CD8-positive, alpha-beta memory T cell (primary cell): ENCODE measurements around the gene DOK7. TPM values are rescaled to one million over a fixed set of nuclear protein-coding genes. Genes with fewer than 3 reads are reported as not detected.

Source experiments
- CTCF ChIA-PET: fragments of 350-600 bp; sonication (Branson Sonifier 250); formaldehyde crosslinking; loops from one replicate; lab custom pipeline; 2021; ENCODE audit warnings: antibody characterized with exemption; lab: Charles Lee
- POLR2A ChIA-PET: fragments of 350-600 bp; sonication (Branson Sonifier 250); formaldehyde crosslinking; loops from one replicate; lab custom pipeline; 2021; ENCODE audit warnings: antibody characterized with exemption; lab: Charles Lee
- DNase-seq, 5 donors: peaks; one replicate each; pipeline versions ENCODE4 v3.0.0 to v3.0.0-alpha.2; 2020 to 2022; ENCODE audit warnings: mixed read lengths in 1 of 5
- H3K27ac ChIP-seq: one replicate; pipeline ENCODE4 v1.7.0; 2013; ENCODE audit warnings: low read depth, mild to moderate bottlenecking, low read length, moderate library complexity
- H3K27me3 ChIP-seq: 2 replicates; pipeline ENCODE4 v1.7.0; 2013; ENCODE audit warnings: low read length, mild to moderate bottlenecking; ENCODE audit not compliant: insufficient read depth, poor library complexity, severe bottlenecking
- H3K36me3 ChIP-seq: 2 replicates; pipeline ENCODE4 v1.7.0; 2013; ENCODE audit warnings: mild to moderate bottlenecking, low read length, moderate library complexity; ENCODE audit not compliant: insufficient read depth
- H3K4me1 ChIP-seq: 2 replicates; pipeline ENCODE4 v1.7.0; 2013; ENCODE audit warnings: mild to moderate bottlenecking, low read length, moderate library complexity; ENCODE audit not compliant: insufficient read depth
- H3K4me3 ChIP-seq: 2 replicates; pipeline ENCODE4 v1.7.0; 2013; ENCODE audit warnings: mild to moderate bottlenecking, low read length
- H3K9me3 ChIP-seq: 2 replicates; pipeline ENCODE4 v1.7.0; 2013; ENCODE audit warnings: mild to moderate bottlenecking, low read length
- H3K27ac Mint-ChIP-seq, 8 donors: one replicate each; pipeline ENCODE4 v1.8.0; 2020 to 2021; ENCODE audit warnings: mixed read lengths in 8 of 8, mild to moderate bottlenecking in 6 of 8, inconsistent platforms in 3 of 8, moderate library complexity in 3 of 8
- H3K27me3 Mint-ChIP-seq, 2 donors: one replicate each; pipeline ENCODE4 v1.8.0; 2020 to 2021; ENCODE audit warnings: mixed read lengths in 2 of 2, mild to moderate bottlenecking in 1 of 2, moderate library complexity in 1 of 2
- H3K36me3 Mint-ChIP-seq, 3 donors: one replicate each; pipeline ENCODE4 v1.8.0; 2020 to 2021; ENCODE audit warnings: mixed read lengths in 3 of 3, inconsistent platforms in 1 of 3, mild to moderate bottlenecking in 1 of 3
- H3K4me1 Mint-ChIP-seq, 3 donors: one replicate each; pipeline ENCODE4 v1.8.0; 2020 to 2021; ENCODE audit warnings: mixed read lengths in 3 of 3, inconsistent platforms in 1 of 3, mild to moderate bottlenecking in 1 of 3
- H3K4me3 Mint-ChIP-seq, 7 donors: one replicate each; pipeline ENCODE4 v1.8.0; 2020 to 2021; ENCODE audit warnings: mixed read lengths in 7 of 7, mild to moderate bottlenecking in 6 of 7, moderate library complexity in 4 of 7, inconsistent platforms in 2 of 7
- H3K9me3 Mint-ChIP-seq, 5 donors: one replicate each; pipeline ENCODE4 v1.8.0; 2020 to 2022; ENCODE audit warnings: mixed read lengths in 5 of 5, mild to moderate bottlenecking in 3 of 5, moderate library complexity in 2 of 5, inconsistent platforms in 1 of 5
- polyA plus RNA-seq: library from polyadenylated mRNA; unstranded; fragments of 300-500 nt; fragmentation: Illumina TruSeq; gene quantifications from one replicate; pipeline ENCODE4 v1.2.3, GENCODE V29; 2021
- total RNA-seq, 2 experiments: library from RNA; stranded (reverse); gene quantifications; one replicate each; pipeline ENCODE4 v1.2.3, GENCODE V29; 2021

DOK7 gene
- total and polyA plus RNA-seq, 3 experiments from 2014 or later = not detected

DNA sequence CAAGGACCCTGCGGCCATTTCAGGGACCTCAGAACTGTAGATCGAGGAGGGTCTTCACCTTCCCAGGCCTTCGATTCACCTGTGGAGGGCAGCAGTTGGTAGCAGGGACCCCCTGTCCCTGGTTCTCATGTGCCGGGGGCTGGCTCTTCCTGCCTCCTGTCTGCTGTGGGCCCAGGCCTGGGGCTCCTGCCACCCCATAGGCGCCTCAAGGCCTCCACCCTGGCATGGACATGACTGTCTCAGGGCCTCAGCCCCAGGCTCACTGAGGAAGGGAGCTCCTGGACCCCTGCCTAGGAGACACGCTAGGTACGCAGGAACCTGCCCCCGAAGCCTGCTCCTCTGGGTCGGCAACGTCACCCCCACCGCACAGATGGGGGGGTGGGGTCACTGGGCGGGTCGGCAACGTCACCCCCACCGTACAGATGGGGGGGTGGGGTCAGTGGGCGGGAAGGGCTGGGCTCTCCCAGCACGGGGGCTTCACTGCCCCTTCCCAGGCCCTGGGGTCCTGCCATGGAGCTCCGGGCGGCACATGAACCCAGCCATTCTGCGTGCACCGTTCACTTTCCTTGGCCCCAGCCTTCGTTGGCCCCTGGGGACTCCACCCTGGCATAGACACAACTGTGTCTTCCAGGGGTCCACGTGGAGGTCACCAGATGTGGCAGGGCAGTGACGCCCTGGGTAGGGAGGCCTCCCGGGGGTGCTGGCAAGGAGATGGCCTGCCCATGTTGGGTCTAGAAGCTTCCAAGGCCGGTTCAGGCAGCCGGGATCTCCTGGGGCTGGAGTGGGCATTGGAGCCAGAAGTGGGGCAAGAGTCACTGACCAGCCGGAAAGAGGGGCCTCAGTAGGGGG is 24.9 kb upstream of the DOK7 start:
- Mint-ChIP-seq H3K4me1 (no peaks in the 10 kb centered on the region), H3K9me3 (no peaks in the 10 kb centered on the region), H3K27ac (peak overlapping the region in 1 of 8 donors; percentile 21), H3K4me3 (no peak overlapping the region), H3K27me3 (no peaks in the 10 kb centered on the region), H3K36me3 (no peaks in the 10 kb centered on the region)
- Histone ChIP-seq H3K4me3 (no peak overlapping the region), H3K9me3 (no peaks in the 10 kb centered on the region), H3K4me1 (no peaks in the 10 kb centered on the region), H3K36me3 (no peaks in the 10 kb centered on the region), H3K27me3 (no peaks in the 10 kb centered on the region), H3K27ac (no peak overlapping the region)
- no peak for DNase-seq
- POLR2A ChIA-PET = no interaction called here
- CTCF ChIA-PET = no interaction called here

DNA sequence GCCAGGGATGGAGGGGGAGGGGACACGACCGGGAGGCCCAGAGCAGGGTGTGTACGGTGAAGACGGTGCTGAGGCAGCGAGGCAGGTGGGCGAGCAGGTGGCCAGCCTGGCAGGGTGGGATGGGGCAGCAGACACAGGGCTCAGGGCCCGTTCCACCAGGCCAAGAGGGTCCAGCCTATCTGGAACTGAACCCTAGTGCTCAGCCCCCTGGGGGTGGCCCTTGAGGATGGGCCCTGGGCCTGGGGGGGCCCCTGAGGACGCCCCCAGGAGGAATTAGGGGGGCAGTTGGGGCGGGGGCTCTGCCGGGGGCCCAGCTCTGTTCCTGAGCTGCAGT is 24.3 kb upstream of the DOK7 start:
- Histone ChIP-seq H3K27me3 (no peaks in the 10 kb centered on the region), H3K36me3 (no peaks in the 10 kb centered on the region), H3K4me3 (no peak overlapping the region), H3K4me1 (no peaks in the 10 kb centered on the region), H3K9me3 (no peaks in the 10 kb centered on the region), H3K27ac (no peak overlapping the region)
- Mint-ChIP-seq H3K27ac (no peak overlapping the region), H3K9me3 (no peaks in the 10 kb centered on the region), H3K4me3 (no peak overlapping the region), H3K27me3 (no peaks in the 10 kb centered on the region), H3K36me3 (no peaks in the 10 kb centered on the region), H3K4me1 (no peaks in the 10 kb centered on the region)
- DNase-seq = no peak
- CTCF ChIA-PET = no interaction called here
- POLR2A ChIA-PET = no interaction called here

DNA sequence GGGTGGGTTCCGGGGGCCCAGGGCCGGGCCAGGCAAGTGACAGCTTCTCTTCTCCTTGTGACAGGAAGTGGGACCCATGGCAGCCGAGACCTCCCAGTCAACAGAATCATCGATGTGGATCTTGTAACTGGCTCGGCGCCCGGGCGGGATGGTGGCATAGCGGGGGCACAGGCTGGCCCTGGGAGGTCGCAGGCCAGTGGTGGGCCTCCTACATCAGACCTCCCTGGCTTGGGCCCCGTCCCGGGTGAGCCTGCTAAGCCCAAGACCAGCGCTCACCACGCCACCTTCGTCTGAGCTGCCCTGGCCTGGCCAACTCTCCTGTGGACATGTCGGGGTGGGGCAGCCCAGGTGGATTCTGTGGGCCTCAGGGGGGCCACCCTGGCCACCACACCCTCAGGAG is 23.7 kb upstream of the DOK7 start:
- Histone ChIP-seq H3K4me3 (no peak overlapping the region), H3K36me3 (no peaks in the 10 kb centered on the region), H3K27me3 (no peaks in the 10 kb centered on the region), H3K4me1 (no peaks in the 10 kb centered on the region), H3K27ac (no peak overlapping the region), H3K9me3 (no peaks in the 10 kb centered on the region)
- H3K36me3 Mint-ChIP-seq = no peaks in the 10 kb centered on the region
- H3K27me3 Mint-ChIP-seq = no peaks in the 10 kb centered on the region
- no peak overlapping the region for H3K27ac Mint-ChIP-seq
- no peak overlapping the region for H3K4me3 Mint-ChIP-seq
- ChIA-PET POLR2A (no interaction called here), CTCF (no interaction called here)
- no peaks in the 10 kb centered on the region for H3K4me1 Mint-ChIP-seq
- no peaks in the 10 kb centered on the region for H3K9me3 Mint-ChIP-seq
- no peak for DNase-seq

DNA sequence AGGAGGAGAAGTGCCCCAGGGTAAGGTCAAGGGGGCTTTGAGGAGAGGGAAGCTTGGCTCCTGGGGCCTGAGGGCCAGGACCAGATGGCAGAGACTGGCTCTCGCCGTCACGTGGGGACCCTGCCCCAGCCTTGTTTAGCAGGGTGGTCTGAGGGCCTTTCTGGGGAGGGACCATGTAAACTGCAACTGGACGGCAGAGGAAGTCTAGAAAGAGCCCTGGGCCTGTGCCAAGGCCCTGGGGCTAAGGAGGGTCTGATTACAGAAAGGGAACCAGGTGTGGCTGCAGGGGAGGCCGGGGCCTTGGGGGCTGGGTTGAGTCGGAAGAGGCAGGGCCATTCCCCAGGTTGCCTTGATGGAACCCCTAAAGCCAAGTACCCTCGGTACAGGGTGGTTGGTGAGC is 23.1 kb upstream of the DOK7 start:
- Histone ChIP-seq H3K27me3 (no peaks in the 10 kb centered on the region), H3K4me1 (no peaks in the 10 kb centered on the region), H3K4me3 (no peak overlapping the region), H3K9me3 (no peaks in the 10 kb centered on the region), H3K27ac (no peak overlapping the region), H3K36me3 (no peaks in the 10 kb centered on the region)
- Mint-ChIP-seq H3K27ac (no peak overlapping the region), H3K4me1 (no peaks in the 10 kb centered on the region), H3K36me3 (no peaks in the 10 kb centered on the region), H3K27me3 (no peaks in the 10 kb centered on the region), H3K9me3 (no peaks in the 10 kb centered on the region), H3K4me3 (no peak overlapping the region)
- CTCF ChIA-PET = interaction anchor here (1.3 to 2.4 kb wide), 2 partner anchors 245 to 333 kb away, joined by 3 to 7 read pairs; no protein-coding TSS in a partner anchor
- POLR2A ChIA-PET = no interaction called here
- no peak for DNase-seq

DNA sequence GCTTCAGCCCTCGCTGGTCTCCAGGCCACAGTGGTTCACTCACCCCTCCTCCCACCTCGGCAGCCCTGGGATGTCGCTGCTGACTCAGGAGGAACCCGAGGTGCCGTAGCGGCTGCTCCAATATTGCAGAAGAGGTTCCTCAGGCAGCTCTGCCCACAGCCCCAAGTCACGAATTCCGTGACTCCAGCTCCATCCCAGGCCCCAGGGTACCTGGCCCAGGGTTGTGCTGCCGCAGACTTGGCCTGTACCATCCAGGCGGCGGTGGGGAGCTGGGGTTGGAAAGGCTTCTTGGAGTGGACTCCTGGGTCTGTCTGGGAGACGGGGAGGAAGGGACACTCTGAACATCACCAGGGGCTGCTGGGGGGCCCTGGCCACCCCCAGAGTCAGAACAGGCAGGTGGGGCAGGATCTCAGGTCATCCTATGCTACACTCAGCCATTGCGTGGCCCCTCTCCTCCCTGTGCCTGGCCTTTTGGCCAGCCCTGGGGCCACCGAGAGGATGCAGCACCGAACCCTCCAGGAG is 22.1 kb upstream of the DOK7 start:
- no peaks in the 10 kb centered on the region for H3K36me3 ChIP-seq
- Mint-ChIP-seq H3K27me3 (no peaks in the 10 kb centered on the region), H3K4me1 (no peaks in the 10 kb centered on the region), H3K27ac (no peak overlapping the region), H3K36me3 (no peaks in the 10 kb centered on the region), H3K9me3 (no peaks in the 10 kb centered on the region), H3K4me3 (no peak overlapping the region)
- ChIA-PET POLR2A (no interaction called here), CTCF (interaction anchor here (0.8 to 2.4 kb wide), 3 partner anchors 246 to 440 kb away, joined by 3 to 7 read pairs (median 3); no protein-coding TSS in a partner anchor)
- H3K27me3 ChIP-seq = no peaks in the 10 kb centered on the region
- no peaks in the 10 kb centered on the region for H3K4me1 ChIP-seq
- no peak overlapping the region for H3K27ac ChIP-seq
- no peak for DNase-seq
- no peak overlapping the region for H3K4me3 ChIP-seq
- no peaks in the 10 kb centered on the region for H3K9me3 ChIP-seq

DNA sequence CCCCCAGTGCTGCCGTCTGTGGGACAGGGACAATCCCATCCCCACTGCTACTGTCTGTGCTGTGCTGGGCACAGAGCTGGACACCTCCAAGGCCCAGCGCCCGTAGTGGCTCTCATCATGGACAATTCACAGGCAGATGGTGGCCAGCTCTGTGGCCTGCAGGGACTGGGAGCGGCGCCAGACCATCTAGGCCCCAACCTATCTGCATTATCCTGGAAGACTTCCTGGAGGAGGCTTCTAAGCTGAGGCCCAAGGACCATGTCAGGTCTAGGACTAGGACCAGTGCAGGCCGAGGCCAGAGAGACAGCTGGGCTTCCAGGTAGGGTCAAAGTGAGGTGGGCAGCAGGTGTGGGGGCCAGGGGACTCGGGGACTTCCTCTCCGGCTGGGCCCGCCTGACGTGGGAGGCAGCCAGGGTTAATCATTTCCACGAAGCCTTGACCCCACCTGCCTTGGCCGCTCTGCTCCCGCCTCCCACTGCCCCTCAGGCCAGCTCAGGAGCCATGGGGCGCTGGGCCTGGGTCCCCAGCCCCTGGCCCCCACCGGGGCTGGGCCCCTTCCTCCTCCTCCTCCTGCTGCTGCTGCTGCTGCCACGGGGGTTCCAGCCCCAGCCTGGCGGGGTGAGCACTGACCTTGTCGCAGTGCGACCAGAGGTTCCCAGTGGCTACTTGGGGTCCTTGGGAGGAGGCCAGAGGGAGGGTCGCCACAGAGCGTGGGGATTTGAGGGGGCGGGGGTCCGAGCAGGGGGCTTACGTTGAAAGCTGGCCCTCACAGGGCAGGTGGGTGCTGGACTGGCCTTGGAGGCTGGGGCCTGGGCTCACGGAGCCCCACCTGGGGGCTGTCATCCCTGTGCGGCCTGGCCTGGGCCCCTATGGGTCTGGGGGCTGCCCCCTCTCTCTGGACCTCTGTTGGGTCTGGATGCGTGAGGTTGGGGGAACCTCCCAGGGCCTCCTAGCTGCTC is 21.3 kb upstream of the DOK7 start, which contains the start of gene HGFAC:
Gene HGFAC (plus strand): TSS at position 468 of the 959 bp plus-strand sequence. CDS start 34 bp downstream, at position 502.
- no peaks in the 10 kb centered on the region for H3K36me3 Mint-ChIP-seq
- DNase-seq = no peak
- no peak within 1 kb of the TSS for H3K4me3 ChIP-seq
- H3K36me3 ChIP-seq = no peaks in the 10 kb centered on the region
- POLR2A ChIA-PET = no interaction called here
- H3K4me3 Mint-ChIP-seq = no peak within 1 kb of the TSS
- H3K27ac ChIP-seq = no peak within 1 kb of the TSS
- H3K27ac Mint-ChIP-seq = no peak within 1 kb of the TSS
- no peaks in the 10 kb centered on the region for H3K9me3 ChIP-seq
- H3K27me3 ChIP-seq = no peaks in the 10 kb centered on the region
- no peaks in the 10 kb centered on the region for H3K4me1 ChIP-seq
- no peaks in the 10 kb centered on the region for H3K4me1 Mint-ChIP-seq
- no peaks in the 10 kb centered on the region for H3K9me3 Mint-ChIP-seq
- no peaks in the 10 kb centered on the region for H3K27me3 Mint-ChIP-seq
- CTCF ChIA-PET = interaction anchor here (0.8 to 2.4 kb wide), 2 partner anchors 334 to 439 kb away, joined by 3 to 7 read pairs; no protein-coding TSS in a partner anchor

DNA sequence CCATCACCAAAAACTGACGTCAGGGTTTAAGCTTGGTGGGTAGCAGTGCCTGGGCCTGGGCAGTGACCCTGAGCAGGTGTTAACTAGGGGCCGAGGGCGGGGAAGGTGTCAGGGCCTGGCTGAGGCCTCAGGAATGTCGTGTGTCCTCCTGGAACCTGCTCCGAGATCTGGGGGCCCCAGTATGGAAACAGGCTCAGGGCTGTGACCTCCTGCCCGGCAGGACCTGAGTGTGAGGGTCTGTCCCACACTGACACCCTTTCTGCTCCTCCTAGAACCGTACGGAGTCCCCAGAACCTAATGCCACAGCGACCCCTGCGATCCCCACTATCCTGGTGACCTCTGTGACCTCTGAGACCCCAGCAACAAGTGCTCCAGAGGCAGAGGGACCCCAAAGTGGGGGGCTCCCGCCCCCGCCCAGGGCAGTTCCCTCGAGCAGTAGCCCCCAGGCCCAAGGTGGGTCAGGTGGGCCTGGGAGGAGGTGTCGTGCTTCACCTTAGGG is 20.6 kb upstream of the DOK7 start:
- H3K36me3 Mint-ChIP-seq = no peaks in the 10 kb centered on the region
- POLR2A ChIA-PET = no interaction called here
- H3K4me3 ChIP-seq = no peak overlapping the region
- no peaks in the 10 kb centered on the region for H3K9me3 Mint-ChIP-seq
- H3K36me3 ChIP-seq = no peaks in the 10 kb centered on the region
- no peaks in the 10 kb centered on the region for H3K4me1 ChIP-seq
- H3K27ac ChIP-seq = no peak overlapping the region
- DNase-seq = no peak
- H3K4me3 Mint-ChIP-seq = no peak overlapping the region
- no peaks in the 10 kb centered on the region for H3K27me3 Mint-ChIP-seq
- H3K27me3 ChIP-seq = no peaks in the 10 kb centered on the region
- CTCF ChIA-PET = interaction anchor here (0.9 to 2.4 kb wide), 2 partner anchors 16 to 335 kb away, joined by 3 to 7 read pairs; no protein-coding TSS in a partner anchor
- no peak overlapping the region for H3K27ac Mint-ChIP-seq
- no peaks in the 10 kb centered on the region for H3K9me3 ChIP-seq
- H3K4me1 Mint-ChIP-seq = no peaks in the 10 kb centered on the region
